GM12878 (cell line): ENCODE measurements around the gene SBF1. TPM values are rescaled to one million over a fixed set of nuclear protein-coding genes. Genes with fewer than 3 reads are reported as not detected.

Source experiments
- BHLHE40 ChIP-seq, 2 experiments: fragments of 450-650 bp in 1 of 2; IDR thresholded peaks; 2 replicates each; pipeline ENCODE4 v1.6.1; 2011 to 2017; ENCODE audit warnings: low read depth in 2 of 2, borderline replicate concordance in 1 of 2, improper control_type of control experiment in 1 of 2, low read length in 1 of 2, mild to moderate bottlenecking in 1 of 2
- BMI1 ChIP-seq: fragments of 450-650 bp; IDR thresholded peaks from 2 replicates; pipeline ENCODE4 v1.6.1; 2016; ENCODE audit warnings: mild to moderate bottlenecking, moderate library complexity, borderline replicate concordance
- CBFB ChIP-seq: IDR thresholded peaks from 2 replicates; pipeline ENCODE4 v1.6.1; 2016; ENCODE audit warnings: antibody characterized with exemption, low read depth
- CHD1 ChIP-seq: IDR thresholded peaks from 2 replicates; pipeline ENCODE4 v1.6.1; 2012; ENCODE audit warnings: low read depth, low read length, improper control_type of control experiment
- CHD4 ChIP-seq: fragments of 200-600 bp; sonication (generic); IDR thresholded peaks from 2 replicates; pipeline ENCODE4 v1.6.1; 2016; ENCODE audit warnings: mild to moderate bottlenecking
- EP300 ChIP-seq, 2 experiments: fragments of 150-350 bp in 1 of 2; IDR thresholded peaks; 2 replicates each; pipeline ENCODE4 v1.6.1; 2011 to 2012; ENCODE audit warnings: low read depth in 2 of 2, low read length in 2 of 2, borderline replicate concordance in 1 of 2, improper control_type of control experiment in 1 of 2, inconsistent platforms in 1 of 2; ENCODE audit not compliant: control insufficient read depth in 1 of 2
- HCFC1 ChIP-seq: fragments of 150-350 bp; IDR thresholded peaks from 2 replicates; pipeline ENCODE4 v1.6.1; 2014; ENCODE audit warnings: low read length
- IRF4 ChIP-seq: IDR thresholded peaks from 2 replicates; pipeline ENCODE4 v1.6.1; 2011; ENCODE audit warnings: low read depth, low read length
- KLF5 ChIP-seq: fragments of 450-650 bp; IDR thresholded peaks from 2 replicates; pipeline ENCODE4 v1.6.1; 2014; ENCODE audit warnings: mild to moderate bottlenecking; ENCODE audit not compliant: partially characterized antibody
- LARP7 ChIP-seq: fragments of 450-650 bp; IDR thresholded peaks from 2 replicates; pipeline ENCODE4 v1.6.1; 2017; ENCODE audit warnings: mild to moderate bottlenecking
- MTA2 ChIP-seq: fragments of 450-650 bp; IDR thresholded peaks from 2 replicates; pipeline ENCODE4 v1.6.1; 2016; ENCODE audit warnings: low read depth, mild to moderate bottlenecking, moderate library complexity
- MXI1 ChIP-seq: fragments of 150-350 bp; IDR thresholded peaks from 2 replicates; pipeline ENCODE4 v1.6.1; 2011; ENCODE audit warnings: low read depth, mild to moderate bottlenecking, inconsistent platforms, low read length, improper control_type of control experiment
- NBN ChIP-seq: fragments of 450-650 bp; IDR thresholded peaks from 2 replicates; pipeline ENCODE4 v1.6.1; 2016
- NFIC ChIP-seq: IDR thresholded peaks from 2 replicates; pipeline ENCODE4 v1.6.1; 2012; ENCODE audit warnings: low read depth, mild to moderate bottlenecking, inconsistent platforms, low read length, moderate library complexity
- NFYB ChIP-seq: IDR thresholded peaks from 2 replicates; pipeline ENCODE4 v1.6.1; 2011; ENCODE audit warnings: low read depth, mild to moderate bottlenecking, low read length, improper control_type of control experiment, moderate library complexity; ENCODE audit not compliant: insufficient read depth
- NR2C2 ChIP-seq: IDR thresholded peaks from 2 replicates; pipeline ENCODE4 v1.6.1; 2011; ENCODE audit warnings: borderline replicate concordance, low read depth; ENCODE audit not compliant: control insufficient read depth, insufficient read length
- NR2F1 ChIP-seq: fragments of 450-650 bp; conservative IDR thresholded peaks from 2 replicates; pipeline ENCODE4 v1.6.1; 2017; ENCODE audit warnings: mild to moderate bottlenecking
- NRF1 ChIP-seq: conservative IDR thresholded peaks from 2 replicates; pipeline ENCODE4 v1.6.1; 2011; ENCODE audit warnings: mild to moderate bottlenecking, low read depth, low read length, improper control_type of control experiment
- PML ChIP-seq: IDR thresholded peaks from 2 replicates; pipeline ENCODE4 v1.6.1; 2012; ENCODE audit warnings: low read length, inconsistent platforms
- RFX5 ChIP-seq: IDR thresholded peaks from 2 replicates; pipeline ENCODE4 v1.6.1; 2011; ENCODE audit warnings: low read depth, low read length, improper control_type of control experiment
- SIX5 ChIP-seq: IDR thresholded peaks from 2 replicates; pipeline ENCODE4 v1.6.1; 2011; ENCODE audit warnings: mild to moderate bottlenecking, low read depth, low read length, moderate library complexity; ENCODE audit not compliant: severe bottlenecking
- SMARCA5 ChIP-seq: fragments of 450-650 bp; IDR thresholded peaks from 2 replicates; pipeline ENCODE4 v1.6.1; 2017; ENCODE audit warnings: mild to moderate bottlenecking
- SREBF2 ChIP-seq: IDR thresholded peaks from 2 replicates; pipeline ENCODE4 v1.6.1; 2012; ENCODE audit warnings: mild to moderate bottlenecking, low read length
- STAT3 ChIP-seq: IDR thresholded peaks from 2 replicates; pipeline ENCODE4 v1.6.1; 2011; ENCODE audit warnings: low read depth, low read length, improper control_type of control experiment
- SUZ12 ChIP-seq: fragments of 200-600 bp; sonication (generic); IDR thresholded peaks from one replicate; pipeline ENCODE4 v1.6.1; 2018; ENCODE audit warnings: antibody characterized with exemption, mild to moderate bottlenecking; ENCODE audit not compliant: unreplicated experiment
- TAF1 ChIP-seq: IDR thresholded peaks from 2 replicates; pipeline ENCODE4 v1.6.1; 2011; ENCODE audit warnings: mild to moderate bottlenecking, low read depth, low read length, borderline replicate concordance
- TCF7 ChIP-seq: IDR thresholded peaks from 2 replicates; pipeline ENCODE4 v1.6.1; 2014; ENCODE audit warnings: antibody characterized with exemption, borderline replicate concordance
- YY1 ChIP-seq: IDR thresholded peaks from 2 replicates; pipeline ENCODE4 v1.6.1; 2011; ENCODE audit warnings: low read depth, mild to moderate bottlenecking, low read length
- ZNF384 ChIP-seq: IDR thresholded peaks from 2 replicates; pipeline ENCODE4 v1.6.1; 2012; ENCODE audit warnings: low read depth, mild to moderate bottlenecking, low read length, improper control_type of control experiment, borderline replicate concordance
- ZZZ3 ChIP-seq: IDR thresholded peaks from 2 replicates; pipeline ENCODE4 v1.6.1; 2011; ENCODE audit warnings: low read depth; ENCODE audit not compliant: control insufficient read depth, insufficient read length
- polyA plus RNA-seq, 11 experiments: library from polyadenylated mRNA; depleted of rRNA in 4 of 11; unstranded in 6 of 11; stranded (reverse) in 5 of 11; fragments of >200 nt; fragmentation: Nextera tagmentation in 4 of 11; fragmentation: Illumina TruSeq in 1 of 11; extraction: Ambion mirVana in 4 of 11; extraction: Trizol in 1 of 11; gene quantifications; 1 replicate in 1 of 11; 2 replicates in 10 of 11; pipeline versions ENCODE4 v1.2.1 to v1.2.3, GENCODE V29; 2011 to 2016; ENCODE audit warnings: inconsistent platforms in 2 of 11, missing spikeins in 2 of 11, low read depth in 1 of 11
- total RNA-seq, 4 experiments: library from RNA; depleted of rRNA in 3 of 4; stranded (reverse); fragments of >200 nt in 3 of 4; fragmentation: Illumina TruSeq in 1 of 4; extraction: Trizol in 1 of 4; gene quantifications; 2 replicates each; pipeline versions ENCODE4 v1.2.1 to v1.2.3, GENCODE V29; 2013 to 2021
- TF ChIP-seq, protein P1 (sequence below): IDR thresholded peaks from 2 replicates; pipeline ENCODE4 v1.6.1; 2011; ENCODE audit warnings: low read depth, mild to moderate bottlenecking, low read length, moderate library complexity, borderline replicate concordance; ENCODE audit errors: extremely low read depth
- TF ChIP-seq, protein P2 (sequence below): IDR thresholded peaks from 2 replicates; pipeline ENCODE4 v1.6.1; 2011; ENCODE audit warnings: borderline replicate concordance, low read depth, mild to moderate bottlenecking, moderate library complexity, low read length; ENCODE audit not compliant: insufficient read depth, poor library complexity, severe bottlenecking

SBF1 gene
- total and polyA plus RNA-seq, 10 of the 15 experiments (the other 5 are each of a cell fraction or from before 2014, with no cell fraction given), result 0.23 to 95.0 (median 17.8) TPM

DNA sequence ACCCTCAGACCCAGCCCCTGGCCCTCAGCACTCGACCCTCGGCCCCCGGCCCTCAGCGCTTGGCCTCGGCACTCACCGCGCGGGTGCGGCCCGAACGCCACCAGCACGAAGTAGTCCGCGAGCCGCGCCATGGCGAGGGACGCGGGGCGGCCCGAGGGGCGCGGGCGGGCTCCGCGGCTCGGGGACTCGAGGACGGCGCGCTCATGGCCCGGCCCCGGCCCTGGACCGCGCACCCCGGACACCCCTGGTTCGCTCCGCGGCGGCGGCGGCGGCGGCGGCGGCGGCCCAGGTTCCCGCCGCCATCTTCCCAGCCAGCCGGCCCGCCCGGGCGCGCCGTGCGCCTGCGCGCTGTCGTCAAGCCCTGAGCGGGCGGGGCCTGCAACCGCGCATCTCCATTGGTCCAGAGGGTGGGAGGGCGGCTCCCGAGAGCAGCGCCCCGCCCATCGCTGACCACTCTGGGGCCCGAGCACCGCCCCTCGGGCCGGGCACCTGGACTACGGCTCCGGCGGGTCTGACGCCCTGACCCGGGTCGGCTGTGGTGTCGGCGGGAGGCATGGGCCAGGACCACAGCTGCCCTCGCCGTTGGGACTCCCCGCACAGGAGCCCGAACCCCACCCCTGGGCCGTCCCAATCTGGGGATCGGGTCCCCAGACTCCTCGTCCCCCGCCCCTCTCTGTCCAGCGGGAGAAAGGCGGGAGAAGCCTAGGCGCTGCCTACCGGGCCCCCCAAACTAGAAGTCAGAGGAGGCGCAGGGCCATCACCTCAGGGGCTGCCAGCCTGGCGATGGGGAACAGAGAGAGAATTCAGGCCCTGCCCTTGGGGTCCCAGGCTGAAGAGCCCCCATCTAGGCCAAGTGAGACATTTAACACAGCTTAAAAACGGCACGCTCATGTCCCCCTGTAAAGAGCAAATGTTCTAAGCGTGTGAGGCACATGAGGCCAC, at the start of gene SBF1 (continued):
- TF ChIP-seq, protein P1, sequence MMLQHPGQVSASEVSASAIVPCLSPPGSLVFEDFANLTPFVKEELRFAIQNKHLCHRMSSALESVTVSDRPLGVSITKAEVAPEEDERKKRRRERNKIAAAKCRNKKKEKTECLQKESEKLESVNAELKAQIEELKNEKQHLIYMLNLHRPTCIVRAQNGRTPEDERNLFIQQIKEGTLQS, result no peak
- TF ChIP-seq BMI1, result no peak
- no peak for TF ChIP-seq SIX5
- no peak for TF ChIP-seq EP300 (IDR thresholded peaks at IDR 0.05; ENCODE audit: borderline replicate concordance in 1 of 2, control insufficient read depth in 1 of 2, low read depth in 2 of 2, low read length in 2 of 2)
- 0 out of 4 replicates have a peak, but pooled peaks of 1 of the 2 experiments have one; percentile 25 for TF ChIP-seq BHLHE40 (IDR thresholded peaks at IDR 0.05; ENCODE audit: borderline replicate concordance in 1 of 2, low read depth in 2 of 2, low read length in 1 of 2)
- peak; percentile 32; the same call in 1 of the 2 replicates for TF ChIP-seq SMARCA5
- TF ChIP-seq NRF1, result peak; percentile 67
- TF ChIP-seq SREBF2, result no peak
- TF ChIP-seq NBN, result no peak
- no peak for TF ChIP-seq ZNF384
- no peak for TF ChIP-seq CHD1
- TF ChIP-seq NFYB, result peak; percentile 55; the same call in 1 of the 2 replicates
- no peak for TF ChIP-seq TAF1
- TF ChIP-seq MTA2, result no peak
- peak; percentile 32; the same call in 1 of the 2 replicates for TF ChIP-seq NR2F1
- TF ChIP-seq KLF5, result peak; percentile 35
- no peak for TF ChIP-seq RFX5
- no peak for TF ChIP-seq NR2C2
- TF ChIP-seq SUZ12, result no peak
- no peak for TF ChIP-seq IRF4
- TF ChIP-seq, protein P2, sequence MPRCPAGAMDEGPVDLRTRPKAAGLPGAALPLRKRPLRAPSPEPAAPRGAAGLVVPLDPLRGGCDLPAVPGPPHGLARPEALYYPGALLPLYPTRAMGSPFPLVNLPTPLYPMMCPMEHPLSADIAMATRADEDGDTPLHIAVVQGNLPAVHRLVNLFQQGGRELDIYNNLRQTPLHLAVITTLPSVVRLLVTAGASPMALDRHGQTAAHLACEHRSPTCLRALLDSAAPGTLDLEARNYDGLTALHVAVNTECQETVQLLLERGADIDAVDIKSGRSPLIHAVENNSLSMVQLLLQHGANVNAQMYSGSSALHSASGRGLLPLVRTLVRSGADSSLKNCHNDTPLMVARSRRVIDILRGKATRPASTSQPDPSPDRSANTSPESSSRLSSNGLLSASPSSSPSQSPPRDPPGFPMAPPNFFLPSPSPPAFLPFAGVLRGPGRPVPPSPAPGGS, result no peak
- TF ChIP-seq MXI1, result no peak; the same call in 1 of the 2 replicates
- TF ChIP-seq YY1, result peak; percentile 93
- TF ChIP-seq NFIC, result no peak
- TF ChIP-seq ZZZ3, result no peak
- no peak for TF ChIP-seq STAT3
- no peak for TF ChIP-seq TCF7
- TF ChIP-seq HCFC1, result 0 out of 2 replicates have a peak, but pooled peaks have one; percentile 15
- TF ChIP-seq CBFB, result no peak
- peak; percentile 54 for TF ChIP-seq LARP7
- TF ChIP-seq CHD4, result no peak
- no peak for TF ChIP-seq PML
